ENCODE measurements around the gene MLF2.

GRCh38 chr12:6757028-6757690 is 4.2 kb upstream of the MLF2 start:
- TF ChIP-seq CTCF (conservative IDR thresholded peaks at IDR 0.05 in 1 of 2, IDR thresholded peaks at IDR 0.05 in 1 of 2; ENCODE audit: extremely low read depth in 1 of 2, insufficient read depth in 1 of 2, low read depth in 1 of 2, low read length in 2 of 2) (no peak), EZH2 (IDR thresholded peaks at IDR 0.05; ENCODE audit: borderline replicate concordance, low read length) (no peak)

Data from mammary epithelial cell (primary cell).